Keratinocyte (primary cell): ENCODE measurements around the gene PRKAR2A. TPM values are rescaled to one million over a fixed set of nuclear protein-coding genes. Genes with fewer than 3 reads are reported as not detected.

ENCODE experiments used
- DNase-seq: peaks from one replicate; pipeline ENCODE4 v3.0.0-alpha.2; 2011; ENCODE audit warnings: low read depth, missing footprints, low spot score
- FAIRE-seq: peaks from 2 replicates; lab custom pipeline; 2011; peaks lifted over from hg19 to GRCh38; lab: Jason Lieb, UNC
- H2AFZ ChIP-seq: 2 replicates; pipeline ENCODE4 v1.6.0; 2012; ENCODE audit warnings: low read length, control low read depth, inconsistent platforms; ENCODE audit not compliant: control insufficient read depth
- H3K27ac ChIP-seq: 2 replicates; pipeline ENCODE4 v1.5.1; 2011; ENCODE audit warnings: low read length; ENCODE audit not compliant: control insufficient read depth, insufficient read depth
- H3K27me3 ChIP-seq: 3 replicates; pipeline ENCODE4 v1.6.0; 2011; ENCODE audit warnings: low read length; ENCODE audit not compliant: control insufficient read depth, insufficient read depth; ENCODE audit errors: extremely low read depth
- H3K36me3 ChIP-seq, 2 experiments: 2 replicates in 1 of 2; 3 replicates in 1 of 2; pipeline ENCODE4 v1.5.1; 2011; ENCODE audit warnings: low read length in 2 of 2, mild to moderate bottlenecking in 1 of 2; ENCODE audit not compliant: control insufficient read depth in 2 of 2, insufficient read depth in 2 of 2; ENCODE audit errors: extremely low read depth in 1 of 2
- H3K4me1 ChIP-seq: 3 replicates; pipeline ENCODE4 v1.5.1; 2011; ENCODE audit warnings: low read length; ENCODE audit not compliant: control insufficient read depth, insufficient read depth; ENCODE audit errors: extremely low read depth
- H3K4me2 ChIP-seq: 3 replicates; pipeline ENCODE4 v1.6.0; 2011; ENCODE audit warnings: low read depth, low read length; ENCODE audit not compliant: control insufficient read depth, insufficient read depth; ENCODE audit errors: extremely low read depth
- H3K4me3 ChIP-seq, 3 experiments: fragments of 200-600 bp in 1 of 3; sonication (generic) in 1 of 3; 2 replicates in 2 of 3; 3 replicates in 1 of 3; pipeline ENCODE4 v1.5.1; 2011 to 2016; ENCODE audit warnings: low read length in 3 of 3, mild to moderate bottlenecking in 3 of 3, control low read depth in 2 of 3, inconsistent platforms in 1 of 3, low read depth in 1 of 3, mixed read lengths in 1 of 3, mixed run types in 1 of 3, moderate library complexity in 1 of 3; ENCODE audit not compliant: control insufficient read depth in 2 of 3, insufficient read depth in 2 of 3; ENCODE audit errors: extremely low read depth in 1 of 3
- H3K79me2 ChIP-seq: 2 replicates; pipeline ENCODE4 v1.6.0; 2012; ENCODE audit warnings: low read length; ENCODE audit not compliant: control insufficient read depth, insufficient read depth
- H3K9ac ChIP-seq: 3 replicates; pipeline ENCODE4 v1.6.0; 2011; ENCODE audit warnings: low read length; ENCODE audit not compliant: control insufficient read depth, insufficient read depth; ENCODE audit errors: extremely low read depth
- H3K9me1 ChIP-seq: 3 replicates; pipeline ENCODE4 v1.6.0; 2011; ENCODE audit warnings: low read length; ENCODE audit not compliant: control insufficient read depth, insufficient read depth; ENCODE audit errors: extremely low read depth
- H3K9me3 ChIP-seq: 2 replicates; pipeline ENCODE4 v1.5.1; 2012; ENCODE audit warnings: low read depth, low read length; ENCODE audit not compliant: control insufficient read depth
- H4K20me1 ChIP-seq: 3 replicates; pipeline ENCODE4 v1.6.0; 2011; ENCODE audit warnings: low read length; ENCODE audit not compliant: control insufficient read depth, insufficient read depth; ENCODE audit errors: extremely low read depth
- EZH2 ChIP-seq: IDR thresholded peaks from one replicate; pipeline ENCODE4 v1.6.1; 2012; ENCODE audit warnings: inconsistent platforms, mild to moderate bottlenecking, low read length, moderate library complexity
- dilution Hi-C: fragments of 300-500 bp; cut with MboI; formaldehyde crosslinking; loops from one replicate; pipeline ENCODE4 v1.7.0; 2020; ENCODE audit warnings: low sequenced_read_pairs; ENCODE audit not compliant: extremely low pct_ligation_motif_present
- polyA plus RNA-seq, 5 experiments: library from polyadenylated mRNA; depleted of rRNA in 3 of 5; stranded (reverse) in 3 of 5; stranded (forward) in 1 of 5; unstranded in 1 of 5; fragments of >200 nt; gene quantifications; 1 replicate in 1 of 5; 2 replicates in 3 of 5; 3 replicates in 1 of 5; pipeline versions ENCODE4 v1.2.1 to v1.2.3, GENCODE V29; 2011 to 2012; ENCODE audit warnings: missing spikeins in 2 of 5, low read depth in 1 of 5, low replicate concordance in 1 of 5
- TF ChIP-seq, protein P1 (sequence below), 3 experiments: IDR thresholded peaks in 1 of 3; conservative IDR thresholded peaks in 1 of 3; optimal IDR thresholded peaks in 1 of 3; 2 replicates in 2 of 3; 3 replicates in 1 of 3; pipeline versions ENCODE3 to v1.5.1; 2011; ENCODE audit warnings: low read length in 3 of 3, mild to moderate bottlenecking in 3 of 3, moderate library complexity in 2 of 3, control low read depth in 1 of 3, inconsistent platforms in 1 of 3; ENCODE audit not compliant: insufficient read depth in 2 of 3; ENCODE audit errors: extremely low read depth in 1 of 3

PRKAR2A gene
- polyA plus RNA-seq, 1 donor (not counting 4 experiments of a cell fraction or from before 2014, with no cell fraction given) = 23.2 TPM

GRCh38 chr3:48759071-48759470 lies 88.6 kb downstream of the PRKAR2A start:
- no peaks in the 10 kb centered on the region for H3K79me2 ChIP-seq
- TF ChIP-seq, protein P1, sequence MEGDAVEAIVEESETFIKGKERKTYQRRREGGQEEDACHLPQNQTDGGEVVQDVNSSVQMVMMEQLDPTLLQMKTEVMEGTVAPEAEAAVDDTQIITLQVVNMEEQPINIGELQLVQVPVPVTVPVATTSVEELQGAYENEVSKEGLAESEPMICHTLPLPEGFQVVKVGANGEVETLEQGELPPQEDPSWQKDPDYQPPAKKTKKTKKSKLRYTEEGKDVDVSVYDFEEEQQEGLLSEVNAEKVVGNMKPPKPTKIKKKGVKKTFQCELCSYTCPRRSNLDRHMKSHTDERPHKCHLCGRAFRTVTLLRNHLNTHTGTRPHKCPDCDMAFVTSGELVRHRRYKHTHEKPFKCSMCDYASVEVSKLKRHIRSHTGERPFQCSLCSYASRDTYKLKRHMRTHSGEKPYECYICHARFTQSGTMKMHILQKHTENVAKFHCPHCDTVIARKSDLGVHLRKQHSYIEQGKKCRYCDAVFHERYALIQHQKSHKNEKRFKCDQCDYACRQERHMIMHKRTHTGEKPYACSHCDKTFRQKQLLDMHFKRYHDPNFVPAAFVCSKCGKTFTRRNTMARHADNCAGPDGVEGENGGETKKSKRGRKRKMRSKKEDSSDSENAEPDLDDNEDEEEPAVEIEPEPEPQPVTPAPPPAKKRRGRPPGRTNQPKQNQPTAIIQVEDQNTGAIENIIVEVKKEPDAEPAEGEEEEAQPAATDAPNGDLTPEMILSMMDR (optimal IDR thresholded peaks at IDR 0.05 in 1 of 3, IDR thresholded peaks at IDR 0.05 in 1 of 3, conservative IDR thresholded peaks at IDR 0.05 in 1 of 3; ENCODE audit: extremely low read depth in 1 of 3, insufficient read depth in 2 of 3, low read length in 3 of 3) = no peak
- no peak for TF ChIP-seq EZH2
- dilution Hi-C loops = no loop called here
- H4K20me1 ChIP-seq = no peaks in the 10 kb centered on the region
- H3K4me1 ChIP-seq = no peaks in the 10 kb centered on the region
- no peak overlapping the region for H3K4me2 ChIP-seq
- FAIRE-seq (no peak), DNase-seq (no peak)
- no peak overlapping the region for H3K9ac ChIP-seq
- no peaks in the 10 kb centered on the region for H3K9me3 ChIP-seq
- H3K36me3 ChIP-seq = peaks cover 0 to 1% of the 10 kb centered on the region in 2 experiments
- H3K27ac ChIP-seq = no peak overlapping the region
- no peaks in the 10 kb centered on the region for H3K27me3 ChIP-seq
- no peak overlapping the region for H3K4me3 ChIP-seq
- H3K9me1 ChIP-seq = no peaks in the 10 kb centered on the region
- no peak overlapping the region for H2AFZ ChIP-seq

DNA sequence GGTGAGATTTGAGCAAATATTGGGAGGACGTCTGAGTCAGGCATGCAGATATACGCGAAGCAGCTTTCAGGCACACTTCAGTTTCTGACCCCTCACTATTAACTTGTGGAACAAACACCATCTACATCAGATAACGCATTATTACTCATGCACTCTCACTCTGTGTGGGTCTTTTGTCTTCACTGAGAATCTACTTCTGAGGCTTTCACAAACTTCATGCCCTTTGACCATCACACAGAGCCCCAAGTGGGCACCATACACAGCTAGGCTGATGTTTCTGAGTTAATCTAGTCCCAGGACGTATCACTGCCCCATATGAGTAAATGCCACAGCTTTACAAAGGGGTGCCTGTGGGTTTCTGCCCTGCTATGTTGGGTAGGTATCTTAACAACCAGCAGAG lies 91.0 kb downstream of the PRKAR2A start:
- TF ChIP-seq, protein P1 (optimal IDR thresholded peaks at IDR 0.05 in 1 of 3, IDR thresholded peaks at IDR 0.05 in 1 of 3, conservative IDR thresholded peaks at IDR 0.05 in 1 of 3; ENCODE audit: extremely low read depth in 1 of 3, insufficient read depth in 2 of 3, low read length in 3 of 3) = no peak
- TF ChIP-seq EZH2 = no peak
- Histone ChIP-seq H3K4me1 (peaks cover 5% of the 10 kb centered on the region), H2AFZ (no peak overlapping the region), H3K9me3 (no peaks in the 10 kb centered on the region), H3K27me3 (no peaks in the 10 kb centered on the region), H3K79me2 (no peaks in the 10 kb centered on the region), H3K9ac (no peak overlapping the region), H3K4me2 (no peak overlapping the region), H3K27ac (no peak overlapping the region), H3K9me1 (no peaks in the 10 kb centered on the region), H3K4me3 (no peak overlapping the region), H4K20me1 (no peaks in the 10 kb centered on the region), H3K36me3 (peaks cover 1 to 6% of the 10 kb centered on the region in 2 experiments)
- FAIRE-seq (no peak), DNase-seq (no peak)
- dilution Hi-C loops = no loop called here
